GM12873 (cell line): ENCODE results near the gene FBN1.

ENCODE experiments used
- CTCF ChIP-seq: IDR thresholded peaks from 2 replicates; pipeline ENCODE4 v1.5.1; 2012; ENCODE audit warnings: low read depth, mild to moderate bottlenecking, moderate library complexity, low read length, control low read depth; ENCODE audit not compliant: insufficient read depth; ENCODE audit errors: missing control alignments

Gene FBN1

GRCh38 chr15:48679952-48680351, 34.4 kb upstream of the FBN1 start:
- TF ChIP-seq CTCF, result no peak

GRCh38 chr15:48678851-48679250, 33.3 kb upstream of the FBN1 start:
- no peak for TF ChIP-seq CTCF

- TF ChIP-seq CTCF, result no peak
Measured at GRCh38 chr15:48677821-48678220, 32.3 kb upstream of the FBN1 start.

- no peak for TF ChIP-seq CTCF
Measured at GRCh38 chr15:48675436-48675835, 29.9 kb upstream of the FBN1 start.

GRCh38 chr15:48674876-48675275, 29.4 kb upstream of the FBN1 start:
- no peak for TF ChIP-seq CTCF

- TF ChIP-seq CTCF, result no peak
Measured at GRCh38 chr15:48672206-48672605, 26.7 kb upstream of the FBN1 start.

GRCh38 chr15:48671103-48672022, 25.9 kb upstream of the FBN1 start:
- TF ChIP-seq CTCF, result no peak
